Limb (tissue), 2 donors: ENCODE measurements around the gene DHFR2.
"Not testable (repeated sequence)": the region's sequence is repeated elsewhere in the genome, so short reads cannot be mapped to it uniquely, and the experiment has no call there.

Experiments
- DNase-seq, 2 donors: peaks; one replicate each; pipeline ENCODE4 v3.0.0-alpha.2; 2016; ENCODE audit errors: extremely low spot score in 2 of 2

DHFR2 gene

DNA sequence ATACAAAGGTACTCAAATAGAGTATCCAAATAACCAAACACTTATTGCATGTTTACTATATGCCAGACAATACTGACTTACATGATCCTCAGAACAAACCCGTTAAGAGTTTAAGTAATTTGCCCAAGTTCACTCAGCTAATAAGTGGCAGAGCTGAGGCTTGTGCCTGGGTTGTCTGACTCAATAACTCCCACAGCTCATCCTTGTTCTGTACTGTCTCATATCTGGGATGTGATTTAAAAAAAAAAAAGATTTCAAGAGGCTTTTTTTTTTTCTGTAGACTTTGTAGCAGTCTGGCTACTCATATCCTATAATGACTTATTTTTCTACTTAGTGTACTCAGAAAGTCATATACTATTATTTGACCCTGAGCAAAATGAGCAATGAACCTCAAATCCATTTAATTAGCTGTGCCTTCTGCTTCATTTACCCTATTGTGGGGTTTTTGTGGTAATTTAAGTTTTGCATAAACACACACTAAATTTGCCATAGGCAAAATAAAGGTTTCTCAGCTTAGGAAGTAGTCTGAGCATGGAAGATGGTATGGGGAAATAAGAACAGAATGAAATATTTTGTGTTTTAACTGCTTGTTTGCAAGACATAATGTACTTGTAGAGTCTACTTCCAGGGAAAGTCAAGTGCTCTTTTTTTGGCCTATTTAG lies 3.2 kb upstream of the DHFR2 start:
- DNase-seq: no peak

DNA sequence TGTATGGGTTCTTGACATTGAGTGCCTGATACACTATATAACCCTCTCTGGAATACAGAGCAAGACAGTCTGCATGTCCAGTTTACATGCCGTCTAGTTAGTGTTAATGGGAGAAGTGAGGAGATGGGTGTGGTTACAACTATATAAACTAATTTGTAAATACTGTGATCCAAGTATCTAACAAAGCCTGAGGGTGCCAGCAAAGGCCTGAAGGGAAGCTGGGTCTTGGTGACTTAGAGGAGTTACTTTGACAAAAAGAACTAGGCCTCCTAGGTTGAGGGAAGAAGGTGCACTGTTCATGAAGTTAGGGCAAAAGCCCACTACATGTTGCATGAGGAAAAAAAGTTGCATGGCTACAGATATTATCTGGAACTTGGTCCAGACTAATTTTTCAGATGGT lies 2.4 kb upstream of the DHFR2 start:
- DNase-seq: no peak

GRCh38 chr3:94064243-94064860 lies 1.6 kb upstream of the DHFR2 start:
- no peak for DNase-seq

- no peak for DNase-seq
These were observed 892 bp upstream of the DHFR2 start for GRCh38 chr3:94063496-94064119.

GRCh38 chr3:94061297-94061696 lies 1.4 kb downstream of the DHFR2 start:
- no peak for DNase-seq

DNA sequence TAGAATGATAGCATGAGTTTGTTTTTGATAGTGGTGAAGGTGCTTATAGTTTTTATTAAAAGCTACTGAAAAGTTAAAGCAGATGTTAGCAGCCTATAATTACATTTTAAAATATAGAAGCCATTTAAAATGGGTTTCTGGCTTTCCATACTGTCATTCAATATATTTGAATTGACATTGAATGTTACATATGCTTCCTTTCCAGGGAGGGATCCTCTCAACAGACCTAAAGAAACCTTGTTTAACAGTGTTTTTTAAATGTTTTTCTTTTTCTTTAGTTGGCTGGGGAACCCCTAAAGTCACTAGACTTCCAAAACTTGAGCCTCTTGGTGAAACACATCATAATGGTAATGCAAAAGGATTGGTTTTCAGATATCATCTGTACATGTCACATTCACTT lies 12.2 kb downstream of the DHFR2 start:
- DNase-seq: no peak

DNA sequence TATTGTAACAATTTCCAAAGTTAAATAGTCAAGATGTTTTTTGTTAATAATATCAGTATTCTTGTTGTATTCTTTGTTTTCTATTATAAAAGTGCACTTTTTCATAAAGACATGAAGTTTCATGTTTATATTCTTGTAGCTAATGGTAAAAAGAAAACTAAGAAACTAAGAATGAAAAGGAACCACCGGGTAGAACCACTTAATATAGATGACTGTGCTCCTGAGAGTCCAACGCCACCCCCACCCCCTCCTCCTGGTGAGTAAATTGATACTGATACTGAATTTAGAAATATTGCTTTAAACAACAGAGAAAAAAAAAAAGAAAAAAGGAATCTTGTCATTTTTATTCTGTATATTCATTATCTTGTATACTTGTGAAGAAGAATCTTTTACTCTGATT lies 13.4 kb downstream of the DHFR2 start:
- DNase-seq: no peak

- no peak for DNase-seq
These were observed 16.2 kb downstream of the DHFR2 start for GRCh38 chr3:94046533-94046932.

DNA sequence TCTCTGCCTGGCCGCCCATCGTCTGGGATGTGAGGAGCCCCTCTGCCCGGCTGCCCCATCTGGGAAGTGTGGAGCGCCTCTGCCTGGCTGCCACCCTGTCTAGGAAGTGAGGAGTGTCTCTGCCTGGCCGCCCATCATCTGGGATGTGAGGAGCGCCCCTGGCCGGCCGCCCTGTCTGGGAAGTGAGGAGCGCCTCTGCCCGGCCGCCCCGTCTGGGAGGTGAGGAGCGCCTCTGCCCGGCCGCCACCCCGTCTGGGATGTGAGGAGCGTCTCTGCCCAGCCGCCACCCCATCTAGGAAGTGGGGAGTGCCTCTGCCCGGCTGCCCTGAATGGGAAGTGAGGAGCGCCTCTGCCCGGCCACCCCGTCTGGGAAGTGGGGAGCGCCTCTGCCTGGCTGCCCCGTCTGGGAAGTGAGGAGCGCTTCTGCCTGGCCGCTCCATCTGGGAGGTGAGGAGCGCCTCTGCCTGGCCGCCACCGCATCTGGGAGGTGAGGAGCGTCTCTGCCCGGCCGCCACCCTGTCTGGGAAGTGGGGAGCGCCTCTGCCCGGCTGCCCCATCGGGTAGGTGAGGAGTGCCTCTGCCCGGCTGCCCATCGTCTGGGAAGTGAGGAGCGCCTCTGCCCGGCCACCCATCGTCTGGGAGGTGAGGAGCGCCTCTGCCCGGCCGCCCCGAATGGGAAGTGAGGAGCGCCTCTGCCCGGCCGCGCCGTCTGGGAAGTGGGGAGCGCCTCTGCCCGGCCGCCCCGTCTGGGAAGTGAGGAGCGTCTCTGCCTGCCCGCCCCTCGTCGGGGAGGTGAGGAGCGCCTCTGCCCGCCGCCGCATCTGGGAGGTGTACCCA lies 18.4 kb downstream of the DHFR2 start:
- not testable (repeated sequence) for DNase-seq

DNA sequence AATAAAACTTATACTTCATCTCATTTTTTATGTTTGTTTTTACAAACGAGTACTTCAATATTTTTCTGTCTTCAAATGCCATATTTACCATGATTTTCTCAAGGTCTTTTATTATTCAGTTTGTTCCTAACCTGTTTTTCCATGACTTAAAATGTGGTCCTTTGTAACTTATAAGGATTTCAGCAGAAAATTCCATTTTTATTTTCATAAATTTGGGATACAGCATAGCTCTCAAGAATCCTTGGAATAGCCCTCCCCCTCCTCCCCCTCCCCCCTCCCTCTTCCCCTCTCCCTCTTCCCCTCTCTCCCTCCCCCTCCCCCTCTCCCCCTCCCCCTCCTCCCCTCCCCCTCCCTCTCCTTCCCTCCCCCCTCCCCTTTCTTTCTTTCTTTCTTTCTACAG lies 19.4 kb downstream of the DHFR2 start:
- DNase-seq: no peak

DNA sequence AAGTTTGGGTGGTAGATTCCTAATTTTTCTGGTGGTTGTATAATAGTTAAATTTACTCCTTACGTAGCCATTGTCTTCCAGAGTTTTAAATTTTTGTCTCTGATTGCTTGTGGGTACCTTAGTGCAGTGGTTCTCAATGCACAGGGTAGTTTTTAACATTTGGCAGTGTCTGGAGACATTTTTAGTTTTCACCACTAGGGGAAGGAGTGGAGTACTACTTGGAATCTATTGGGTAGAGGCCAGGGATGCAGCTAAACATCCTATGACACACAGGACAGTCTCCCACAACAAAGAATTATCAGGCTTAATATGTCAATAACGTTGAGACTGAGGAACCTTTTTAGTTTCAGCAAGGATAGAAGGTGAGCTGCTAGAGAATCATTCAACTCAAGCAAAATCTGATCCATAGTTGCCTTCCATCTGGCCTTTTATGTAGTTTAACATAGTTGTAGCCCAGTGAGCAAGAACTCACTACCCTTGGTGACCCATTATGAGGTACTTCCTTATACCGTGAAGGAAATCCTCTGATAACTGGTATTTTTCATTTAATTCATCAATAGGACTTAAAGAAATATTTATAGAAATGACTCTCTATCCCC lies 25.7 kb downstream of the DHFR2 start:
- no peak for DNase-seq

GRCh38 chr3:94028093-94028837 lies 34.5 kb downstream of the DHFR2 start, which contains the start of gene STX19:
Gene STX19 (minus strand): TSS chr3:94028597. CDS start chr3:94015269, 13,328 bp downstream.
- DNase-seq: no peak

DNA sequence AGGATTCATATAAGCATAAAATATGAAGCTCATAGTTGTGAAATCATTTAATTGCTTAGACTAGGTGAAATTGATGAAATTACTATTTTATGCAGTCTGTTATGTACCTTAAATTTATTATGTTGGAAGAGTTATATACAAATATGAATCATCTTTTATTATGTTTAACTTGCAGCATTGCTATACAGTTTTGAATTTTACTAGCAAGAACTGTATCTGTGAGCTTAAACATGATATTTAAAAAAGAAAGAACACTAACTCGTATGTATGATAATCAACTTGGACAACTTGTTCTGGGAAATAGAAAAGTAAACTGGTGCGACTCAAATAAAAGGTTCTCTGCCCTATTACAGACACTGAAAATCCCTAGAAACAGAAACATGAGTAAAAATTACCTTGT lies 36.1 kb downstream of the DHFR2 start:
- no peak for DNase-seq

- no peak for DNase-seq
These were observed 38.3 kb downstream of the DHFR2 start for GRCh38 chr3:94024385-94024784.

GRCh38 chr3:94020293-94020692 lies 42.4 kb downstream of the DHFR2 start:
- DNase-seq: no peak

DNA sequence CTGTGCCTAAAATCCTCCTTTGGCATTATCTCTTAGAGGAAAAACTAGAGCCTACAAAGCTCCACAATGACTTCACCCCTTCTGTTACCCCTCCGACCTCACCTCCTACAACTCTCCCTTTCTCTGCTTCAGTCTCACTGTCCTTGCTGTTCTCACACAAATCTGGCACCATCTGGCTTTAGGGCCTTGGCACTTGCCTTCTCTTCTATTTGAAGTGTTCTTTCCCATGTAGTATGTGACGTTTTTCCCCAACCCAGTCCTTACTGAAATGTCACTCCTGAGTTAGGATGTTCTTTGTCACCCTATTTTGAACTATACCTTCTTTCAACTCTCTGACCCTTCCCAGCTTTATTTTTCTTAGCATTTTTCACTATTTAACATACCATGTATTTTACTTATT lies 43.1 kb downstream of the DHFR2 start:
- no peak for DNase-seq

- no peak for DNase-seq
These were observed 47.7 kb downstream of the DHFR2 start for GRCh38 chr3:94015025-94015424.

DNA sequence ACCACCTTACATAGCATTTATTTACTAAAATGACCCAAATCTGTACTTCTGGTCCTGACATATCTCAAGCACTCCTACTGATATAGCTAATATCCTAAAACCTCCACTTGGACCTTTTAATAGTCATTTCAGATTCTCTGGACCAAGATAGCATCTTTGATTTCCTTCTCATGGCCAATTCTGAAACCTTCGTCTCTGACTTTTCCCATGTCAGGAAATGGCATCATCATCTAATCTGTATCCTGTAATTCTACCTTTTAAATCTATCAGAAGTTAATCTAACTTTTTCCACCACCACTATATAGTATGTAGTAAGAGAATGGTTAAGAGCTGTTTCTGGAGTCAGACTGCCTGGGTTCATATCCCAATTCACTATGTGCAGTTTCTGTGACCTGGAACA lies 50.5 kb downstream of the DHFR2 start:
- no peak for DNase-seq

- no peak for DNase-seq
These were observed 51.4 kb downstream of the DHFR2 start for GRCh38 chr3:94011233-94011711.

DNA sequence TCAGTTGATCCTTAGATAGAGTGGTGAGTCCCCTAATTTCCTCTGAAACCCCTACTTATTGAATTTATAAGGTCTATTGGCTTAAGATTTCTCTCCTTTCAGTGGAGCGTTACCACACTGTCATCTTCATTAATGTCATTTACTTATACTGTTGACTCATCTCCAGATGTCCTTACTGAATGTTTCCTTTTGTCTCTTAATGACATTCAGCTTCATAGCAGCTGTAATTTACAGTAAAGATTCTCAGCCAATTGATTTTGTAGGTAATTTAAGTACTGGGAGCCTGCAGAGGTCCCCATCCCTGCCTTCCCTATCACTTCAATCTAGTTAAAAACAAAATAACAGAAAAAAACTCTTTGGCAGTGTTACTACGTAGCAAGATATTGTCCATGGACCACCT lies 53.1 kb downstream of the DHFR2 start:
- no peak for DNase-seq

DNA sequence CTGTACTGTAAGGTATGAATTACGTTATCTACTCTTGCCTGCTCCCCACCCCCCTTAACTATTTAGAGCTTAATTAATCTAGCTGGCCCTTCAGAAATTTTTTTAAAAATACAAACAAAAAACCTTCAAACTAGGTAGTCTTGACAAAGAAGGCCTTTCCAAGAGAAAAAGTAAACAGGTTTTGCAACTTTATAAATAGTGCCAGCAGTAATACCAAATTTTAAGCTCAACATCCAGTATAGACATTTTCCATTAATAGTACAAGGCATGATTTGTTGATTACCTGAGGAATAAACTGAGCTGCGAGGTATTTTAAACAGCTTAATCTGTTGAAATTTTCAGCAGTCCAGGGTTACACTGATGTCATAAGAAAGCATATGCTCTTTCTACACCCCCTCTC lies 54.5 kb downstream of the DHFR2 start:
- no peak for DNase-seq
